HEK293 (cell line): ENCODE data around the gene ARMH3.

Source experiments
- CTCF ChIA-PET: fragments of 350-600 bp; formaldehyde crosslinking; extraction: SDS; loops from one replicate; lab custom pipeline; 2021; ENCODE audit warnings: antibody characterized with exemption; lab: Yijun Ruan, JAX
- POLR2A ChIA-PET: fragments of 300-600 bp; formaldehyde crosslinking; extraction: SDS; loops from one replicate; lab custom pipeline; 2020; ENCODE audit warnings: antibody characterized with exemption, inconsistent platforms; lab: Yijun Ruan, JAX
- H3K27ac ChIP-seq: fragments of 200-500 bp; sonication (Bioruptor generic); 2 replicates; pipeline ENCODE4 v1.5.1; 2014; ENCODE audit warnings: low read depth, low read length, control low read depth, inconsistent platforms; ENCODE audit errors: extremely low read depth
- H3K36me3 ChIP-seq, 2 experiments: fragments of 200-500 bp in 1 of 2; sonication (Bioruptor generic) in 1 of 2; 1 replicate in 1 of 2; 2 replicates in 1 of 2; pipeline ENCODE4 v1.5.1; 2014 to 2017; ENCODE audit warnings: inconsistent platforms in 2 of 2, low read length in 2 of 2; ENCODE audit not compliant: control insufficient read depth in 2 of 2, insufficient read depth in 1 of 2
- H3K4me1 ChIP-seq: fragments of 200-500 bp; sonication (Bioruptor generic); 2 replicates; pipeline ENCODE4 v1.5.1; 2014; ENCODE audit warnings: mild to moderate bottlenecking, low read length, inconsistent platforms; ENCODE audit not compliant: control insufficient read depth, insufficient read depth
- H3K4me3 ChIP-seq: 2 replicates; pipeline ENCODE4 v1.5.1; 2011; ENCODE audit warnings: low read depth, mild to moderate bottlenecking, control low read depth, low read length, moderate library complexity
- H3K9me3 ChIP-seq: fragments of 200-500 bp; sonication (Bioruptor generic); 2 replicates; pipeline ENCODE4 v1.5.1; 2014; ENCODE audit warnings: low read depth, low read length, inconsistent platforms; ENCODE audit not compliant: control insufficient read depth, insufficient read depth
- EGR2 ChIP-seq: fragments of 450-650 bp; formaldehyde crosslinking; IDR thresholded peaks from 2 replicates; pipeline ENCODE4 v1.5.1; 2016; ENCODE audit warnings: low read depth, missing biosample characterization, missing genetic modification characterization
- IKZF3 ChIP-seq: fragments of 450-650 bp; IDR thresholded peaks from 2 replicates; pipeline ENCODE4 v1.5.0; 2018; ENCODE audit warnings: missing biosample characterization, mild to moderate bottlenecking, missing genetic modification characterization, moderate library complexity
- TRIM28 ChIP-seq: IDR thresholded peaks from 2 replicates; pipeline ENCODE4 v1.6.1; 2011; ENCODE audit warnings: low read length, control low read depth, borderline replicate concordance
- YY1 ChIP-seq: fragments of 450-650 bp; formaldehyde crosslinking; IDR thresholded peaks from 2 replicates; pipeline ENCODE4 v1.5.1; 2018; ENCODE audit warnings: missing biosample characterization, missing genetic modification characterization
- ZEB2 ChIP-seq: fragments of 450-650 bp; formaldehyde crosslinking; IDR thresholded peaks from 2 replicates; pipeline ENCODE4 v1.5.1; 2016; ENCODE audit warnings: missing biosample characterization, missing genetic modification characterization
- ZNF324 ChIP-seq: fragments of 450-650 bp; formaldehyde crosslinking; IDR thresholded peaks from 2 replicates; pipeline ENCODE4 v1.5.1; 2016; ENCODE audit warnings: missing biosample characterization, missing genetic modification characterization
- ZNF341 ChIP-seq: fragments of 450-650 bp; formaldehyde crosslinking; IDR thresholded peaks from 2 replicates; pipeline ENCODE4; 2016; ENCODE audit warnings: low read depth, missing biosample characterization, missing genetic modification characterization
- ZNF548 ChIP-seq: fragments of 450-650 bp; formaldehyde crosslinking; IDR thresholded peaks from 2 replicates; pipeline ENCODE4 v1.5.1; 2016; ENCODE audit warnings: missing biosample characterization, missing genetic modification characterization
- ZNF768 ChIP-seq: fragments of 450-650 bp; formaldehyde crosslinking; IDR thresholded peaks from 2 replicates; pipeline ENCODE4 v1.5.1; 2018; ENCODE audit warnings: missing biosample characterization, mild to moderate bottlenecking, missing genetic modification characterization
- ZNF791 ChIP-seq: fragments of 450-650 bp; formaldehyde crosslinking; IDR thresholded peaks from 2 replicates; pipeline ENCODE4 v1.5.1; 2016; ENCODE audit warnings: missing biosample characterization, missing genetic modification characterization
- ZNF837 ChIP-seq: fragments of 450-650 bp; formaldehyde crosslinking; IDR thresholded peaks from 2 replicates; pipeline ENCODE4 v1.5.1; 2016; ENCODE audit warnings: missing biosample characterization, missing genetic modification characterization
- TF ChIP-seq, protein P1 (sequence below): fragments of 450-650 bp; formaldehyde crosslinking; IDR thresholded peaks from 2 replicates; pipeline ENCODE4 v1.5.1; 2017; ENCODE audit warnings: missing biosample characterization, missing genetic modification characterization
- TF ChIP-seq, protein P2 (sequence below): fragments of 450-650 bp; formaldehyde crosslinking; IDR thresholded peaks from 2 replicates; pipeline ENCODE4 v1.5.1; 2017; ENCODE audit warnings: missing biosample characterization, missing genetic modification characterization
- TF ChIP-seq, protein P3 (sequence below): fragments of 450-650 bp; formaldehyde crosslinking; IDR thresholded peaks from 2 replicates; pipeline ENCODE4 v1.5.1; 2016; ENCODE audit warnings: missing biosample characterization, missing genetic modification characterization

The ARMH3 gene

DNA sequence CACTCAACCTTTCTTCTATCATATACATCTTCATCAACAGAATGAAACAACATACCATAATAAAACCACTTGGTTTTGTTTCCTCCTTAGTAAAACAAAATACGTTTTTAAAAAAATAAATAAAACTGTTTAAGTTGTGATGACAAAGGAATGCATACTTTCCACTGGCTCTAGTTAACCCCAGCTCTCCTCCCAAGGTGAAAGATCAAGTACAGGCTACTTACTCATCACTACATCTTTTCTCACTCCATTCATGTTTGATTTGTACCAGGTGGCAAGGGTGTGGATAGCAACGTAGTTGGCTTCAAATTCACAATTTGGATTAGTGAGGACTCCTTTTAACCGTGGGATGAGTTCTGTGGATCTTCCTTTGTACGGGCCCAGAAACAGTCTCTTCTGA is 252.5 kb downstream of the ARMH3 start:
- Histone ChIP-seq H3K27ac (no peak overlapping the region), H3K36me3 (peaks cover 94 to 100% of the 10 kb centered on the region in 2 experiments), H3K9me3 (no peaks in the 10 kb centered on the region), H3K4me1 (no peaks in the 10 kb centered on the region; the same call in 1 of the 2 replicates), H3K4me3 (no peak overlapping the region)
- ChIA-PET POLR2A (no interaction called here), CTCF (interaction anchor here (2.5 kb wide), 1 partner anchor 21 kb away, joined by 6 read pairs; the partner anchor contains the start of gene NPM3)
- TF ChIP-seq ZNF548 (tag by site-specific recombination), result no peak
- TF ChIP-seq, all 188 proteins: peak for 0

DNA sequence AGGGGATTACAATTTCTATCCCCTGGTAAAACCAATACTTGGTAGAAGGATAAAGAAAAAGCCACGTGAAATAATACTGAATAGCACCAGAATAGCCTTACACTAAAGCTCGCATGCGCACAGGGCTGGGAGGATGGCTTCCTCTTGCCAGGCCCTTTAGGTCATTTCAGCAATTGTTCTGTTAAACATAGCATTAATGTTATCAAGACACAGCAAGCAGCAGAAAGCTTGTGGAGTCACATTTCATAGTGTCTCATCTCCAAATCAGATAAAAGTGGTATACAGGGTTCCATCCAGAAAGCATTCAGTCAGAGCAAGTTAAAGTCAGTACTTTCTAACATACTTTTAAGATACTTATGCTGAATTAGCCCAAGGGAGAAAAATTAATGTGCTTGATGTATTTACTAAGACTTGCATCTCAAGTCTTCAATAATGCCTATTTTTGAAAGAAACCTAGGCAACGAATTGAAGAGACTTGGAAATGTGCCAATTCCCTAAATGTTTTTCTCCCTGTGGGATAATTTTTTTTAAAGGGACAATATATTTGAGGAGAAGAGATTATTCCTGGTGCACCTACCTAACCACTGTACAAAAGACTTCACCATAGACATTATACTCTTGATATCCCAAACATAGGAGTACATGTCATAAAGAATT is 258.4 kb downstream of the ARMH3 start:
- Histone ChIP-seq H3K27ac (no peak overlapping the region), H3K4me3 (no peak overlapping the region), H3K36me3 (peaks cover 84 to 100% of the 10 kb centered on the region in 2 experiments), H3K9me3 (no peaks in the 10 kb centered on the region), H3K4me1 (peaks cover 3% of the 10 kb centered on the region; the same call in 1 of the 2 replicates)
- TF ChIP-seq ZNF837 (tag by site-specific recombination), result no peak
- no peak for TF ChIP-seq ZNF341
- 0 out of 2 replicates have a peak, but pooled peaks have one; percentile 22 for TF ChIP-seq ZEB2 (tag by site-specific recombination)
- TF ChIP-seq, protein P1, sequence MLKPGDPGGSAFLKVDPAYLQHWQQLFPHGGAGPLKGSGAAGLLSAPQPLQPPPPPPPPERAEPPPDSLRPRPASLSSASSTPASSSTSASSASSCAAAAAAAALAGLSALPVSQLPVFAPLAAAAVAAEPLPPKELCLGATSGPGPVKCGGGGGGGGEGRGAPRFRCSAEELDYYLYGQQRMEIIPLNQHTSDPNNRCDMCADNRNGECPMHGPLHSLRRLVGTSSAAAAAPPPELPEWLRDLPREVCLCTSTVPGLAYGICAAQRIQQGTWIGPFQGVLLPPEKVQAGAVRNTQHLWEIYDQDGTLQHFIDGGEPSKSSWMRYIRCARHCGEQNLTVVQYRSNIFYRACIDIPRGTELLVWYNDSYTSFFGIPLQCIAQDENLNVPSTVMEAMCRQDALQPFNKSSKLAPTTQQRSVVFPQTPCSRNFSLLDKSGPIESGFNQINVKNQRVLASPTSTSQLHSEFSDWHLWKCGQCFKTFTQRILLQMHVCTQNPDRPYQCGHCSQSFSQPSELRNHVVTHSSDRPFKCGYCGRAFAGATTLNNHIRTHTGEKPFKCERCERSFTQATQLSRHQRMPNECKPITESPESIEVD (tag by site-specific recombination), result no peak
- TF ChIP-seq, protein P2, sequence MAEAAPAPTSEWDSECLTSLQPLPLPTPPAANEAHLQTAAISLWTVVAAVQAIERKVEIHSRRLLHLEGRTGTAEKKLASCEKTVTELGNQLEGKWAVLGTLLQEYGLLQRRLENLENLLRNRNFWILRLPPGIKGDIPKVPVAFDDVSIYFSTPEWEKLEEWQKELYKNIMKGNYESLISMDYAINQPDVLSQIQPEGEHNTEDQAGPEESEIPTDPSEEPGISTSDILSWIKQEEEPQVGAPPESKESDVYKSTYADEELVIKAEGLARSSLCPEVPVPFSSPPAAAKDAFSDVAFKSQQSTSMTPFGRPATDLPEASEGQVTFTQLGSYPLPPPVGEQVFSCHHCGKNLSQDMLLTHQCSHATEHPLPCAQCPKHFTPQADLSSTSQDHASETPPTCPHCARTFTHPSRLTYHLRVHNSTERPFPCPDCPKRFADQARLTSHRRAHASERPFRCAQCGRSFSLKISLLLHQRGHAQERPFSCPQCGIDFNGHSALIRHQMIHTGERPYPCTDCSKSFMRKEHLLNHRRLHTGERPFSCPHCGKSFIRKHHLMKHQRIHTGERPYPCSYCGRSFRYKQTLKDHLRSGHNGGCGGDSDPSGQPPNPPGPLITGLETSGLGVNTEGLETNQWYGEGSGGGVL (tag by site-specific recombination), result no peak
- TF ChIP-seq ZNF324, result no peak
- TF ChIP-seq IKZF3 (tag by site-specific recombination), result 0 out of 2 replicates have a peak, but pooled peaks have one; percentile 35
- TF ChIP-seq, protein P3, sequence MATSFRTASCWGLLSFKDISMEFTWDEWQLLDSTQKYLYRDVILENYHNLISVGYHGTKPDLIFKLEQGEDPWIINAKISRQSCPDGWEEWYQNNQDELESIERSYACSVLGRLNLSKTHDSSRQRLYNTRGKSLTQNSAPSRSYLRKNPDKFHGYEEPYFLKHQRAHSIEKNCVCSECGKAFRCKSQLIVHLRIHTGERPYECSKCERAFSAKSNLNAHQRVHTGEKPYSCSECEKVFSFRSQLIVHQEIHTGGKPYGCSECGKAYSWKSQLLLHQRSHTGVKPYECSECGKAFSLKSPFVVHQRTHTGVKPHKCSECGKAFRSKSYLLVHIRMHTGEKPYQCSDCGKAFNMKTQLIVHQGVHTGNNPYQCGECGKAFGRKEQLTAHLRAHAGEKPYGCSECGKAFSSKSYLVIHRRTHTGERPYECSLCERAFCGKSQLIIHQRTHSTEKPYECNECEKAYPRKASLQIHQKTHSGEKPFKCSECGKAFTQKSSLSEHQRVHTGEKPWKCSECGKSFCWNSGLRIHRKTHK, result no peak
- no peak for TF ChIP-seq TRIM28
- TF ChIP-seq ZNF791 (tag by site-specific recombination), result no peak
- no peak for TF ChIP-seq ZNF768 (tag by site-specific recombination)
- no peak for TF ChIP-seq YY1 (tag by site-specific recombination)
- TF ChIP-seq EGR2, result no peak
- CTCF ChIA-PET, result interaction anchor here (0.7 to 1.5 kb wide), 7 partner anchors 16 to 212 kb away, joined by 3 to 6 read pairs (median 3); no protein-coding TSS in a partner anchor
- POLR2A ChIA-PET, result interaction anchor here (1.6 kb wide), 1 partner anchor 21 kb away, joined by 6 read pairs; the partner anchor contains the start of gene OGA
